ENCODE data around the gene ACTRT2.

Gene ACTRT2

GRCh38 chr1:3004285-3005205 is 16.7 kb upstream of the ACTRT2 start:
- Histone ChIP-seq H3K9ac (ENCODE audit: low read length) (no peak overlapping the region), H3K36me3 (ENCODE audit: control insufficient read depth, insufficient read depth, low read length) (no peaks in the 10 kb centered on the region), H3K27ac (ENCODE audit: low read depth, low read length) (no peak overlapping the region), H3K27me3 (ENCODE audit: control insufficient read depth, insufficient read depth, low read length) (peaks cover 10% of the 10 kb centered on the region), H3K4me1 (ENCODE audit: control insufficient read depth, insufficient read depth, low read length) (no peaks in the 10 kb centered on the region), H3K4me3 (ENCODE audit: low read depth, low read length) (no peak overlapping the region), H3K9me3 (ENCODE audit: control insufficient read depth, insufficient read depth, low read depth, low read length) (peaks cover 38% of the 10 kb centered on the region)

DNA sequence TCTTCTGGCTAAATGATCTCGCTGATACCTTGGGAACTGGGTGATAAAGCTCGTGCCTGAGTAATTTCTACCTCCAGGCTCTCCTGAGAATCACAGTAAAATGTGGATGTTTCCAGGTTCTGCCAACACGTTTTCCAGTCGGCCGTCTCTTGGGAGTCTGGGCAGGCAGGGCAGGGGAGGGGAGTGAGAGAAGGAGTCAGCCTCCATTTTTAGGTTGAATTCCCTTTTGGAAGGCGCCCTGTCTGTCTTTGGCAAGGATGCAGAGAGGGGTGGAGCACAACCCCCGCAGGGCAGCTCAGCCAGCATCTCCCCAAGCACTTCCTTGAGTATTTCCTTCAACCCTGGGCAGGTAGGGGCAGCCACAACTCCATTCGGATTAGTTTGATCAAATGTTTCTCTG is 15.5 kb upstream of the ACTRT2 start:
- no peak overlapping the region for H3K9ac ChIP-seq (ENCODE audit: low read length)
- H3K27me3 ChIP-seq (ENCODE audit: control insufficient read depth, insufficient read depth, low read length): peaks cover 2% of the 10 kb centered on the region
- H3K27ac ChIP-seq (ENCODE audit: low read depth, low read length): no peak overlapping the region
- no peak overlapping the region for H3K4me3 ChIP-seq (ENCODE audit: low read depth, low read length)
- no peaks in the 10 kb centered on the region for H3K36me3 ChIP-seq (ENCODE audit: control insufficient read depth, insufficient read depth, low read length)
- H3K4me1 ChIP-seq (ENCODE audit: control insufficient read depth, insufficient read depth, low read length): no peaks in the 10 kb centered on the region
- H3K9me3 ChIP-seq (ENCODE audit: control insufficient read depth, insufficient read depth, low read depth, low read length): peaks cover 42% of the 10 kb centered on the region

- no peak overlapping the region for H3K4me3 ChIP-seq (ENCODE audit: low read depth, low read length)
- H3K9ac ChIP-seq (ENCODE audit: low read length): no peak overlapping the region
- H3K27me3 ChIP-seq (ENCODE audit: control insufficient read depth, insufficient read depth, low read length): peaks cover 2% of the 10 kb centered on the region; the same call in 1 of the 2 replicates
- H3K27ac ChIP-seq (ENCODE audit: low read depth, low read length): no peak overlapping the region
- peaks cover 46% of the 10 kb centered on the region for H3K9me3 ChIP-seq (ENCODE audit: control insufficient read depth, insufficient read depth, low read depth, low read length)
- H3K4me1 ChIP-seq (ENCODE audit: control insufficient read depth, insufficient read depth, low read length): no peaks in the 10 kb centered on the region
- H3K36me3 ChIP-seq (ENCODE audit: control insufficient read depth, insufficient read depth, low read length): no peaks in the 10 kb centered on the region
Observed at GRCh38 chr1:3007298-3008147, 13.7 kb upstream of the ACTRT2 start.

GRCh38 chr1:3009021-3009420 is 12.2 kb upstream of the ACTRT2 start:
- H3K4me3 ChIP-seq (ENCODE audit: low read depth, low read length): no peak overlapping the region
- peaks cover 46% of the 10 kb centered on the region for H3K9me3 ChIP-seq (ENCODE audit: control insufficient read depth, insufficient read depth, low read depth, low read length)
- H3K9ac ChIP-seq (ENCODE audit: low read length): no peak overlapping the region
- no peak overlapping the region for H3K27ac ChIP-seq (ENCODE audit: low read depth, low read length)
- H3K4me1 ChIP-seq (ENCODE audit: control insufficient read depth, insufficient read depth, low read length): peaks cover 14% of the 10 kb centered on the region
- peaks cover 17% of the 10 kb centered on the region for H3K27me3 ChIP-seq (ENCODE audit: control insufficient read depth, insufficient read depth, low read length)
- no peaks in the 10 kb centered on the region for H3K36me3 ChIP-seq (ENCODE audit: control insufficient read depth, insufficient read depth, low read length)

GRCh38 chr1:3009556-3009955 is 11.7 kb upstream of the ACTRT2 start:
- Histone ChIP-seq H3K4me3 (ENCODE audit: low read depth, low read length) (no peak overlapping the region), H3K36me3 (ENCODE audit: control insufficient read depth, insufficient read depth, low read length) (no peaks in the 10 kb centered on the region), H3K9ac (ENCODE audit: low read length) (no peak overlapping the region), H3K27me3 (ENCODE audit: control insufficient read depth, insufficient read depth, low read length) (peaks cover 19% of the 10 kb centered on the region), H3K27ac (ENCODE audit: low read depth, low read length) (no peak overlapping the region), H3K4me1 (ENCODE audit: control insufficient read depth, insufficient read depth, low read length) (peaks cover 14% of the 10 kb centered on the region), H3K9me3 (ENCODE audit: control insufficient read depth, insufficient read depth, low read depth, low read length) (peaks cover 46% of the 10 kb centered on the region)

- Histone ChIP-seq H3K36me3 (ENCODE audit: control insufficient read depth, insufficient read depth, low read length) (no peaks in the 10 kb centered on the region), H3K9me3 (ENCODE audit: control insufficient read depth, insufficient read depth, low read depth, low read length) (peaks cover 43% of the 10 kb centered on the region), H3K4me3 (ENCODE audit: low read depth, low read length) (no peak overlapping the region), H3K27ac (ENCODE audit: low read depth, low read length) (no peak overlapping the region), H3K9ac (ENCODE audit: low read length) (no peak overlapping the region), H3K4me1 (ENCODE audit: control insufficient read depth, insufficient read depth, low read length) (peaks cover 14% of the 10 kb centered on the region), H3K27me3 (ENCODE audit: control insufficient read depth, insufficient read depth, low read length) (peaks cover 32% of the 10 kb centered on the region)
Observed at GRCh38 chr1:3011127-3011526, 10.1 kb upstream of the ACTRT2 start.

- H3K4me3 ChIP-seq (ENCODE audit: low read depth, low read length): no peak overlapping the region
- peaks cover 36% of the 10 kb centered on the region for H3K9me3 ChIP-seq (ENCODE audit: control insufficient read depth, insufficient read depth, low read depth, low read length)
- H3K27me3 ChIP-seq (ENCODE audit: control insufficient read depth, insufficient read depth, low read length): peaks cover 34% of the 10 kb centered on the region
- no peaks in the 10 kb centered on the region for H3K36me3 ChIP-seq (ENCODE audit: control insufficient read depth, insufficient read depth, low read length)
- H3K27ac ChIP-seq (ENCODE audit: low read depth, low read length): no peak overlapping the region
- peaks cover 14% of the 10 kb centered on the region for H3K4me1 ChIP-seq (ENCODE audit: control insufficient read depth, insufficient read depth, low read length)
- H3K9ac ChIP-seq (ENCODE audit: low read length): no peak overlapping the region
Observed at GRCh38 chr1:3011631-3012455, 9.4 kb upstream of the ACTRT2 start.

- Histone ChIP-seq H3K9me3 (ENCODE audit: control insufficient read depth, insufficient read depth, low read depth, low read length) (peaks cover 30% of the 10 kb centered on the region), H3K27ac (ENCODE audit: low read depth, low read length) (no peak overlapping the region), H3K4me3 (ENCODE audit: low read depth, low read length) (no peak overlapping the region), H3K4me1 (ENCODE audit: control insufficient read depth, insufficient read depth, low read length) (peaks cover 14% of the 10 kb centered on the region), H3K36me3 (ENCODE audit: control insufficient read depth, insufficient read depth, low read length) (no peaks in the 10 kb centered on the region), H3K9ac (ENCODE audit: low read length) (no peak overlapping the region), H3K27me3 (ENCODE audit: control insufficient read depth, insufficient read depth, low read length) (peaks cover 34% of the 10 kb centered on the region)
Observed at GRCh38 chr1:3012456-3013291, 8.6 kb upstream of the ACTRT2 start.

GRCh38 chr1:3013371-3014049 is 7.8 kb upstream of the ACTRT2 start:
- H3K9me3 ChIP-seq (ENCODE audit: control insufficient read depth, insufficient read depth, low read depth, low read length): peaks cover 28% of the 10 kb centered on the region
- H3K36me3 ChIP-seq (ENCODE audit: control insufficient read depth, insufficient read depth, low read length): no peaks in the 10 kb centered on the region
- peaks cover 34% of the 10 kb centered on the region for H3K27me3 ChIP-seq (ENCODE audit: control insufficient read depth, insufficient read depth, low read length)
- no peak overlapping the region for H3K27ac ChIP-seq (ENCODE audit: low read depth, low read length)
- no peak overlapping the region for H3K4me3 ChIP-seq (ENCODE audit: low read depth, low read length)
- no peak overlapping the region for H3K9ac ChIP-seq (ENCODE audit: low read length)
- peaks cover 14% of the 10 kb centered on the region for H3K4me1 ChIP-seq (ENCODE audit: control insufficient read depth, insufficient read depth, low read length)
